ENCODE data around the gene SPEM2.
"Not testable (repeated sequence)": the region's sequence is repeated elsewhere in the genome, so short reads cannot be mapped to it uniquely, and the experiment has no call there.

The SPEM2 gene

GRCh38 chr17:7443499-7444485, 18.4 kb downstream of the SPEM2 start:
- no peak for DNase-seq

GRCh38 chr17:7444682-7445618, 19.5 kb downstream of the SPEM2 start, which contains the start of gene CHRNB1:
CHRNB1 (plus strand) TSS chr17:7445061; CDS start chr17:7445128, 67 bp downstream.
- no peak for DNase-seq

DNA sequence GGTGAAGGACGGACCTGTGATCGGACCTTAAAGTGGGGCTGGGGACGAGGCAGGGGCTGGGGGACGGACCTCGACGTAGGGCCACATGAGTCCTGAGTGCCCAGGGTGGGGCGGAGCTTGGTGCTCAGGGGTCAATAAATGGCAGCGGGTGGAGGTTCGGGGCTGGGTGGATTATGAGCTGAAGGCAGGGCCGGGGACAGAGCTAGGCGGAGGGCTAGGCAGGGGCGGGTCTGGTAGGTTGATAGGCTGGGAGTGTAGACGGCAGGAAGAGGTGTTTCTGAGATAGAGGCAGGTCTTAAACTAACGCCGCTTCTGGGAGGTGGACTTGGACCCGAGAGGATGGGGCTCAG, 20.2 kb downstream of the SPEM2 start:
- peak; percentile 39 for DNase-seq

DNA sequence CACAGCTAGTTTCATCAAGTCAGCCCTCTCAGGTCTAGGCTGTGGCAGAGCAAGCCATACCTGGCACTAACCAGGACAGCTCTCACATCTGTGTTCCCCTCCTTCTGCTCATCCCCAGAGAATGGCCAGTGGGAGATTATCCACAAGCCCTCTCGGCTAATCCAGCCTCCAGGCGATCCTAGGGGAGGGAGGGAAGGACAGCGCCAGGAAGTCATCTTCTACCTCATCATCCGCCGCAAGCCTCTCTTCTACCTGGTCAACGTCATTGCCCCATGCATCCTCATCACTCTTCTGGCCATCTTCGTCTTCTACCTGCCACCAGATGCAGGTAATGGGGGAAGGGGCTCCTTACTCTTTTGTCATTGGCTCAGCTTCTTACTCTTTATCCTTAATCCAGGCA, 23.0 kb downstream of the SPEM2 start:
- no peak for DNase-seq

DNA sequence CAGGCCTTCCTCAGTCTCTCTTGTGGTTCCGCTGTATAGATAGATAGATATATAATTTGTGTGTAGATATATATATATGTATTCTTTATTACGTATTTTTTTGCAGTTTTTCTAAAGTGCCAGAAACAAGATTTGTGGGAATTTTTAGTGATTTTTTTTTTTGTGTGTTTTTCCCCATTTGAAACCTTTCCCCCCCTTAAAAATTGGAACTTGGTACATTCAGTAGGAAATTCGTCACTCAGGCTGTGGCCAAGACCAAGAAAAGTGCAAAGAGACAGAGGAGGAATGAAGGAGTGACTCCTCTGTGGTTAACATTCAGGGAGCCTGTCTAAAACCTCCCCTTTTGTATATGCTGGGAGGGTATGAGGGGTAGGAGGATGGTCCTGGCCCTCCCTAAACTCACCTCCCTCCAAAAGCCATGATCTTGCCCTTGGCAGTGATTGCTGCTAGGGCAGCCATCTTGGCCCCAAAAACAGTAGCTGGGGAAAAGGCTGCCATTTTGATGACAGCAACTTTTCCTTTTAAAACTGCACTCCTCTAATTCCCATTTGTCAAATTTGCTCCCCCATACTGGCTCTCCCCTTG, 34.6 kb downstream of the SPEM2 start:
- DNase-seq: no peak

- no peak for DNase-seq
Measured at GRCh38 chr17:7460850-7461660, 35.6 kb downstream of the SPEM2 start.

DNA sequence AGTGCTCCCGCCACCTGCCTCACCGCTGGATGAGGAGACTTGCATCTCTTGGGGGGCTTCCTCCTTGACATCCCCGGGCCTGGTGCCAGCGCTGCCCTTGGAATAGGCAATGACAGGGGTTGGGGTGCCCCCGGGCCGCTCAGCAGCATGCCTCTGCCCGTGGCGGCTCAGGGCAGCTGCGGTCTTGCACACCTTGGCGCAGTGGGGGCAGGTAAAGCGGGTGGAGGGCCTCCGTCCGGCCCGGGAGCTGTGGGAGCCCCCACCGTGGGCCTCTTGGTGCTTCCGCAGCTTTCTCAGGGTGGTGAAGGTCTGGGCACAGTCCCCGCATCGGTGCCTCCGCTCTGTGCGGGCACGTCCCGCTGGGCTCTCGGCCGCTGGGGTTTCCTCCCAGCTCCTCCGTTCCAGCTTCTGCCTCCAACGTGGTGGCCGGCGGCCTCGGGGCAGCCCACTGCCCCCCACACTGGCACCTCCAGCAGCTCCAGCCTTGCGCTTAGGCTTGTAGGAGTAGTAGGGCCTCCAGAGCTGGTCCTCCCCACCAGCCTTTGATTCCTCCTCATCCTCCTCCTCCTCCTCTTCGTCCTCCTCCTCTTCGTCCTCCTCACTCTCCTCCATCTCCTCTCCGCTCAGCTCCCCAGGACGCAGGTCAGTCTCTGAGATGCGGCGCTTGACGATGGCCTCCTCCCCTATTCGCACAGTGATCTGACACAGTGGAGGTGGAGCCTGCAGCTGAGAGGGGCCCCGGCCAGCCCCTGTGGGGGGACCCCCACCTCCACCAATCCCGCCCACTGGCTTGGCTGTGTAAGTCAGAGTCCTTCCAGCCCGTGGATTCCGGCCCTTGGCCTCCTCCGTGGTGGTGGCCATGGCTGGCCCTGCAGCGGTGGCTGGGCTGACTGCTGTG, 37.3 kb downstream of the SPEM2 start:
- no peak for DNase-seq

GRCh38 chr17:7463372-7463846, 38.0 kb downstream of the SPEM2 start:
- no peak for DNase-seq

DNA sequence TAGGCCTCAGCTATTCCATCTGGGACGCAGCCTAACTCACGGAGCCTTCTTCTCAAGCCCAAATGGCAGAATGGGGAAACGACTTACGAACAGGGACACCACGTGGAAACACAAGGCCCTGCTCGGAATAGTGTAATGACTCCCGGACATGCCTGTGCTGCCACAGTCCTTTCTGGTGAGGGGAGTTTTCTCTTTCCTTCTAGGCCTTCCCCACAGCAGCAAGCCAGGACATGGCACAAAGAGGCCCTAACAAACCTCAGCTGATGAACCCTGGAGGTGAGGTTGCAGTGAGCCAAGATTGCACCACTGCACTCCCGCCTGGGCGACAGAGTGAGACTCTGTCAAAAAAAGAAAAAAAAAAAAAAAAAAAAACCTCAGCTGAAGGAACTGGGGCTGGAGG, 38.7 kb downstream of the SPEM2 start:
- no peak for DNase-seq

DNA sequence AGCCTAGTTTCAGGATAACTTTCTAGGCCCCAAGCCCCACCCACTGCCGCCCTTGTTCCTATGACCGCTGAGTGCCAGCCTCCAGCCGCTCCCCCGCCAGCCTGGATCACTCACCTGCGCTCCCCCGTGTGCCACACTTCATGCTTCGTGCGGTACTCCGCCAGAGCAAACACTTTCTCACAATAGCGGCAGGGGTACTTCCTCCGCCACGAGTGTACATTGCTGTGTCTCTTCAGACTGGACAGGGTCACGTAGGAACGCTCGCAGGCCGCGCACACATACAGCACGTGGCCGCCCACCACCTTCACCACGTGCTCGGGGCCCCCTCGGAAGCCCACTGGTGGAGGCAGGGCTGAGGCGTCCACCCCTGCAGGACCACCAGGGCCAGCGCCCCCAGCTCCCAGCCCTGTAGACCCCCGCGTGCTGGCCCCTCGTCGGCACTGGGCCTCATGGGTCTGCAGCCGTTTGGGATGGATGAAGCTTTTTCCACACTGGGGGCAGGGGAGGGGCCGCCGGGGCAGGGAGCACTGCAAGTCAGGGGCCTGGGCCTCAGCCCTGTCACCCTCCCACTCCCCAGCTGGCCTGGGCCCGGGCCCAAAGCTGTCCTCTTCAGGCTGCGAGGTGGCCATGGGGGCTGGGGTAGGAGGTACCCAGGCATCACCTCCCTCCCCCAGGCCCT, 40.3 kb downstream of the SPEM2 start:
- no peak for DNase-seq

DNA sequence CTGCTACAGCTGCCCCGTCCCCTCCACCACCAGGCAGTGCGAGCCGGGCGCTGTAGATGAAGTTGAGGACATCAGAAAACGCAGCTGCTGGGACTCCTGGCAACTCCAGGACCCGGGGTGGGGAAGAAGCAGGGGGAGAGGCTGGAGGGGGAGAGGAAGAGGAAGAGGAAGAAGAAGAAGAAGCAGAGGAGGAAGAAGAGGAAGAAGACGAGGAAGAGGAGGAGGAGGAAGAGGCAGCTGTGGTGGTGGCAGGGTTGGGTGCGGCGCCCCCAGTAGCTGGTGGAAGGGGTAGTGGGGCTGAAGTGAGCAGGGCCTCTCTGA, 40.9 kb downstream of the SPEM2 start:
- no peak for DNase-seq

GRCh38 chr17:7466639-7467341, 41.4 kb downstream of the SPEM2 start:
- DNase-seq: no peak

DNA sequence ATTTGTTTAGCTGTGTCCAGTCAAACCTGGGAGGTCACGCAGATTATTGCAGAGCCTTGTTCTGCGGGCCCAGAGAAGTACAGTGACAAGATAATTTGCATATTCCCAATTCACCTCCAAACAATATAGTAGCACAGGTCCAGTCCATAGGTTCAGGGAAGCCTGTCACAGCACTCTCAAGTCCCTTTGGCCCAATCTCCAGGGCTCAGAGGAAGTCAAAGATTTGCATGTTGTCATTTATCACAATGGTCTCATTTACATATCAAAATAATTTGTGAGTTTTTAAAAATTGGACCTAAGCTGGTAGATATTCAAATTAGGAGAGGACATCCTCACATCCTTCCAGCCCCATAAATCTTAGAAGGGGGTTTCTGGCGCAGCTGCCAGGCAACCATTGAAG, 42.1 kb downstream of the SPEM2 start:
- no peak for DNase-seq

DNA sequence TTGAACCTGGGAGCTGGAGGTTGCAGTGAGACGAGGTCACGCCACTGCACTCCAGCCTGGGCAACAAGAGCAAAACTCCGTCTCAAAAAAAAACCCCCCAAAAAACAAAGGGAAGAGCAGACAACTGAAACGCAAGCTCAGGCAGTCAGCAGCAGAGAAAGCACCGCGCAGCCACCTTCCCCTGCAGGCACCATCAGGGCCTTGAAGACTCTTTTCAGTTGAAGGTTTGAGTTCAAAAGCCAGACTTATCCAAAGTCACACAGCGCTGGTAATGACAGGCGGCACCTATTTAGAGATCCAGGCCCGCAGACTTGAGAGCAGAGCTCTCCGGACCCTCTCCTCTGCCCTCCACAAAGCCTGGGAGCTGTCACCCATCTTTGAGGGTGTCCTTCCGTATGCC, 42.9 kb downstream of the SPEM2 start:
- no peak for DNase-seq

DNA sequence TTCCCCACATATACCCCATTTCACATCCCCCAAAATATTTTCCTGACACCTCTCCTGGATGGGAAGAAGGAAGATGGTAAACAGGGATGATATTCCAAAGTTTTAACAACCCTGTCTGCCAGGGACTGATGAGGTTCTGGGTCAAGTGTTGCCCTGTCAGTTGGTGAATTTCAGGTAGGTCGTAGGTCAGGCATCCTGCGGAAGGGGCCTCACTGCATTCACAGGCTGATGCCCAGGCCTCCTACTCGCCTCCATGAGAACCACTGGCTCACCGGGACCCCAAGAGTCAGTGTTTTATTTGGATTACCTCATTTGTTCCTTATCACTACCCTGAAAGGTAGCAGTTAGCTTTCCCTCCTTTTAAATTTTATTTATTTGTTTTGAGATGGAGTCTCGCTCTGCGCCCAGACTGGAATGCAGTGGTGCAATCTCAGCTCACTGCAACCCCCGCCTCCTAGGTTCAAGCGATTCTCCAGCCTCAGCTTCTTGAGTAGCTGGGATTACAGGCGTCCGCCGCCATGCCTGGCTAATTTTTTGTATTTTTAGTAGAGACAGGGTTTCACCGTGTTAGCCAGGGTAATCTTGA, 43.5 kb downstream of the SPEM2 start:
- no peak for DNase-seq

GRCh38 chr17:7469843-7470242, 44.4 kb downstream of the SPEM2 start:
- DNase-seq: not testable (repeated sequence)

- not testable (repeated sequence) for DNase-seq
Measured at GRCh38 chr17:7470457-7470973, 45.1 kb downstream of the SPEM2 start.

DNA sequence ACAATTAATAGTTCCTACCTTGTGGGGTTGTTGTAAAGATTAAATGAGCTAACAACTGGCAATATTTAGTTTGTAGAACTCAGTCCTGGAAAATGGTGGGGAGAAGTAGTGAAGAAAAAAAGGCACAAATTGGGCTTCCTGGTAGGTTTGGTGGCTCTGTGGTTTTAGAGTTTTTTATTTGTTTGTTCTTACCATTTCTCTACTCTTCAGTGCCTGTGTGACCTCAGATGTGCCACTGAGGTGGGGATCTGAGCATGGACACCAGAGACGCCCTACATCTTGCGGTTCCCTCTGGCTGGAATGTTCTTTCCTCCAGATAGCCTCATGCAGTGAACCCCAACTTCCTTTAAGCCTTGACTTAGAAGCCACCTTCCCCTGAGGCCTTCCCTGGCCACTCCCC, 46.3 kb downstream of the SPEM2 start:
- DNase-seq: no peak

DNA sequence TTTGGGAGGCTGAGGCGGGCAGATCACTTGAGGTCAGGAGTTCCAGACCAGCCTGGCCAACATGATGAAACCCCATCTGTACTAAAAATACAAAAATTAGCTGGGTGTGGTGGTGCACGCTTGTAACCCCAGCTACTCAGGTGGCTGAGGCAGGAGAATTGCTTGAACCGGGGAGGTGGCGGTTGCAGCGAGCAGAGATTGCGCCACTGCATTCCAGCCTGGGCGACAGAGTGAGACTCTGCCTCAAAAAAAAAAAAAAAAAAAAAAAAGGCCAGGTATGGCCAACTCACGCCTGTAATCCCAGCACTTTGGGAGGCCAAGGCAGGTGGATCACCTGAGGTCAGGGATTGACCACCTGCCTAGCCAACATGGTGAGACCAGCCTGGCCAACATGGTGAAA, 49.4 kb downstream of the SPEM2 start:
- DNase-seq: not testable (repeated sequence)

Data from activated CD4-positive, alpha-beta T cell treated with anti-CD3 and anti-CD28 coated beads for 48 hours (primary cell).